SU-DHL-6 (cell line): ENCODE measurements around the gene NTM.

Experiments used
- H2AFZ ChIP-seq: fragments of 200-600 bp; sonication (generic); 2 replicates; pipeline ENCODE4 v1.6.1; 2014; ENCODE audit warnings: low read depth, mild to moderate bottlenecking, moderate library complexity, mixed read lengths, antibody characterized with exemption, low read length; ENCODE audit not compliant: severe bottlenecking
- H3F3A ChIP-seq: fragments of 200-600 bp; shearing (Covaris generic); 2 replicates; pipeline ENCODE4 v1.6.0; 2016; ENCODE audit warnings: antibody characterized with exemption, mild to moderate bottlenecking; ENCODE audit not compliant: insufficient read depth
- H3K27ac ChIP-seq: fragments of 200-600 bp; sonication (generic); 2 replicates; pipeline ENCODE4 v1.5.1; 2016; ENCODE audit warnings: low read depth, mild to moderate bottlenecking, low read length, moderate library complexity, mixed read lengths
- H3K27me3 ChIP-seq: fragments of 200-600 bp; sonication (generic), shearing (Covaris generic); 2 replicates; pipeline ENCODE4 v1.6.0; 2014; ENCODE audit warnings: mild to moderate bottlenecking, low read length
- H3K36me3 ChIP-seq: fragments of 200-600 bp; sonication (generic); 2 replicates; pipeline ENCODE4 v1.6.1; 2014; ENCODE audit warnings: mild to moderate bottlenecking, low read length, mixed read lengths
- H3K4me2 ChIP-seq: fragments of 300-600, 200-600 bp; shearing (Covaris generic), sonication (generic); 2 replicates; pipeline ENCODE4 v1.6.0; 2014; ENCODE audit warnings: low read length, low read depth, mild to moderate bottlenecking; ENCODE audit not compliant: poor library complexity, severe bottlenecking
- H3K4me3 ChIP-seq: fragments of 200-600 bp; sonication (generic); 2 replicates; pipeline ENCODE4 v1.5.1; 2014; ENCODE audit warnings: antibody characterized with exemption, low read length, mild to moderate bottlenecking, mixed read lengths; ENCODE audit not compliant: insufficient read depth, poor library complexity, severe bottlenecking
- H3K79me2 ChIP-seq: fragments of 200-600 bp; sonication (generic); 2 replicates; pipeline ENCODE4 v1.6.1; 2014; ENCODE audit warnings: mild to moderate bottlenecking, low read length, moderate library complexity; ENCODE audit not compliant: insufficient read depth
- H3K9ac ChIP-seq: fragments of 200-600 bp; sonication (generic); 2 replicates; pipeline ENCODE4 v1.7.0; 2014; ENCODE audit warnings: mild to moderate bottlenecking, low read length
- H3K9me2 ChIP-seq: fragments of 200-600 bp; sonication (generic); replicated peaks from 2 replicates; pipeline ENCODE4 v1.6.1; 2014; ENCODE audit warnings: low read length; ENCODE audit not compliant: insufficient read depth
- H3K9me3 ChIP-seq: fragments of 200-600 bp; sonication (generic); 2 replicates; pipeline ENCODE4 v1.6.1; 2014; ENCODE audit warnings: low read length, mixed read lengths; ENCODE audit not compliant: insufficient read depth
- H4K20me1 ChIP-seq: fragments of 200-600 bp; sonication (generic); 2 replicates; pipeline ENCODE4 v1.6.1; 2014; ENCODE audit warnings: low read depth, mild to moderate bottlenecking, antibody characterized with exemption, low read length, moderate library complexity, mixed read lengths
- CTCF ChIP-seq: fragments of 200-600 bp; sonication (generic); IDR thresholded peaks from one replicate; pipeline ENCODE4 v1.5.1; 2017; ENCODE audit warnings: antibody characterized with exemption, mild to moderate bottlenecking, low read length, moderate library complexity; ENCODE audit not compliant: insufficient read depth, poor library complexity, severe bottlenecking
- EZH2phosphoT487 ChIP-seq: fragments of 200-600 bp; sonication (generic), shearing (Covaris generic); conservative IDR thresholded peaks from 2 replicates; pipeline ENCODE4 v1.6.1; 2018; ENCODE audit warnings: mild to moderate bottlenecking, antibody characterized with exemption, low read length, moderate library complexity, mixed read lengths

Gene NTM

GRCh38 chr11:132258875-132259274 is 888.5 kb downstream of the NTM start:
- Histone ChIP-seq H3K36me3 (no peaks in the 10 kb centered on the region), H3F3A (no peaks in the 10 kb centered on the region), H3K9me3 (no peaks in the 10 kb centered on the region), H3K4me2 (no peak overlapping the region), H2AFZ (no peak overlapping the region), H3K9ac (no peak overlapping the region), H3K4me3 (no peak overlapping the region), H3K9me2 (no peaks in the 10 kb centered on the region), H3K27ac (no peak overlapping the region), H3K27me3 (no peaks in the 10 kb centered on the region), H3K79me2 (no peaks in the 10 kb centered on the region), H4K20me1 (no peaks in the 10 kb centered on the region)
- no peak for TF ChIP-seq EZH2phosphoT487

GRCh38 chr11:132260636-132261035 is 890.2 kb downstream of the NTM start:
- TF ChIP-seq EZH2phosphoT487 (no peak), CTCF (no peak)
- no peaks in the 10 kb centered on the region for H3K36me3 ChIP-seq

GRCh38 chr11:132263241-132263640 is 892.8 kb downstream of the NTM start:
- Histone ChIP-seq H2AFZ (no peak overlapping the region), H3K79me2 (no peaks in the 10 kb centered on the region), H3F3A (no peaks in the 10 kb centered on the region), H3K9ac (no peak overlapping the region), H3K4me3 (no peak overlapping the region), H3K9me3 (no peaks in the 10 kb centered on the region), H3K4me2 (no peak overlapping the region), H4K20me1 (no peaks in the 10 kb centered on the region), H3K9me2 (no peaks in the 10 kb centered on the region), H3K36me3 (no peaks in the 10 kb centered on the region), H3K27ac (no peak overlapping the region), H3K27me3 (no peaks in the 10 kb centered on the region)
- TF ChIP-seq EZH2phosphoT487 = no peak

More at GRCh38 chr11:132260636-132261035, 890.2 kb downstream of the NTM start:
- no peaks in the 10 kb centered on the region for H3K79me2 ChIP-seq
- H3K4me2 ChIP-seq = no peak overlapping the region
- H3K9ac ChIP-seq = no peak overlapping the region
- H3K9me3 ChIP-seq = no peaks in the 10 kb centered on the region
- no peaks in the 10 kb centered on the region for H3K9me2 ChIP-seq
- H3K4me3 ChIP-seq = no peak overlapping the region
- no peak overlapping the region for H2AFZ ChIP-seq
- H4K20me1 ChIP-seq = no peaks in the 10 kb centered on the region
- H3K27ac ChIP-seq = no peak overlapping the region
- H3K27me3 ChIP-seq = no peaks in the 10 kb centered on the region
- H3F3A ChIP-seq = no peaks in the 10 kb centered on the region

GRCh38 chr11:132263875-132264274 is 893.5 kb downstream of the NTM start:
- Histone ChIP-seq H3K27me3 (no peaks in the 10 kb centered on the region), H3K27ac (no peak overlapping the region), H3K79me2 (no peaks in the 10 kb centered on the region), H3F3A (no peaks in the 10 kb centered on the region), H3K4me3 (no peak overlapping the region), H2AFZ (no peak overlapping the region), H3K36me3 (no peaks in the 10 kb centered on the region), H3K9me2 (no peaks in the 10 kb centered on the region), H4K20me1 (no peaks in the 10 kb centered on the region), H3K4me2 (no peak overlapping the region), H3K9ac (no peak overlapping the region), H3K9me3 (no peaks in the 10 kb centered on the region)
- TF ChIP-seq EZH2phosphoT487 = no peak
- TF ChIP-seq CTCF = no peak
